ENCODE measurements around the gene FHIT.

FHIT gene

DNA sequence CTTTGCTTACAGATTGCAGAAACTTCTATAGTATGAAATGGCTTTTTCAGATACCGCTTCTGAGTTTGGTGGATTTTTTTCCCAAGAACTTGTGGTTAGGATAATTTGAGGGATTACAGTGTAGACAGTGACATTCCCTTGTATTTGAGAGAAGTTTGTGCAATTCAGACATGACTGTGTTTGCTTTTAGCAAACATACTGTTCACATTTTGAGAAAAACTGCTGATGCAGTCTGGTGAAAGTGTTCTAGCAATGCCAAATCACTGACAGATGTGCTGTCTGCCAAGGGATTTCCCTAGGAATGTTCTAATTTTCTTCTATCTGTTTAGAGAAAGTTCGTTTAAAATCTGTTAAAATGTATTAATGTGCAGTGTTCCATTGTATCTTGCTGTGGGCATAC is 652.6 kb downstream of the FHIT start:
- no peak for DNase-seq (ENCODE audit: low spot score)
- in situ Hi-C loops (cut with MboI; ENCODE audit: low sequenced_read_pairs, unreplicated experiment): no loop called here
- TF ChIP-seq, protein P1, sequence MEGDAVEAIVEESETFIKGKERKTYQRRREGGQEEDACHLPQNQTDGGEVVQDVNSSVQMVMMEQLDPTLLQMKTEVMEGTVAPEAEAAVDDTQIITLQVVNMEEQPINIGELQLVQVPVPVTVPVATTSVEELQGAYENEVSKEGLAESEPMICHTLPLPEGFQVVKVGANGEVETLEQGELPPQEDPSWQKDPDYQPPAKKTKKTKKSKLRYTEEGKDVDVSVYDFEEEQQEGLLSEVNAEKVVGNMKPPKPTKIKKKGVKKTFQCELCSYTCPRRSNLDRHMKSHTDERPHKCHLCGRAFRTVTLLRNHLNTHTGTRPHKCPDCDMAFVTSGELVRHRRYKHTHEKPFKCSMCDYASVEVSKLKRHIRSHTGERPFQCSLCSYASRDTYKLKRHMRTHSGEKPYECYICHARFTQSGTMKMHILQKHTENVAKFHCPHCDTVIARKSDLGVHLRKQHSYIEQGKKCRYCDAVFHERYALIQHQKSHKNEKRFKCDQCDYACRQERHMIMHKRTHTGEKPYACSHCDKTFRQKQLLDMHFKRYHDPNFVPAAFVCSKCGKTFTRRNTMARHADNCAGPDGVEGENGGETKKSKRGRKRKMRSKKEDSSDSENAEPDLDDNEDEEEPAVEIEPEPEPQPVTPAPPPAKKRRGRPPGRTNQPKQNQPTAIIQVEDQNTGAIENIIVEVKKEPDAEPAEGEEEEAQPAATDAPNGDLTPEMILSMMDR (IDR thresholded peaks at IDR 0.05; ENCODE audit: borderline replicate concordance, control extremely low read depth, extremely low read depth, insufficient read depth, missing control alignments): no peak

DNA sequence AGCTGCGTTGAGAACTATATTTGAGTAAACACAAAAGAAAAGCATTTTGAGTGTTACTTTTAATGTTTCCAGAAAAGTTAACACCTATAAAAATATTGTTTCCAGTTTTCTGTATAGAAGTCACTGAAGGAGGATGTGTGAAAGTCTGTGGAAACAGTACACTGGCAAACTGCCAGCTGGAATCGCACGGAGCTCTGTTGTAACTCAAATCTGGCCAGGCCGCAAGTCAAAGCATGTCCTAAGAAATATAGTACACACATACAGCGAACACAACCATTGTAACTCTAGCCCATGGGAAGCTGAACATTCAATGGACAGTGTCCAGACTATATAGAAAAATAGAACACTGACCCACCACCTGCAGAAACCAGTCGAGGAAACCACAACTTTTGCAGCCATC is 657.2 kb downstream of the FHIT start:
- TF ChIP-seq, protein P1 (IDR thresholded peaks at IDR 0.05; ENCODE audit: borderline replicate concordance, control extremely low read depth, extremely low read depth, insufficient read depth, missing control alignments): no peak
- no peak for DNase-seq (ENCODE audit: low spot score)
- in situ Hi-C loops (cut with MboI; ENCODE audit: low sequenced_read_pairs, unreplicated experiment): no loop called here

DNA sequence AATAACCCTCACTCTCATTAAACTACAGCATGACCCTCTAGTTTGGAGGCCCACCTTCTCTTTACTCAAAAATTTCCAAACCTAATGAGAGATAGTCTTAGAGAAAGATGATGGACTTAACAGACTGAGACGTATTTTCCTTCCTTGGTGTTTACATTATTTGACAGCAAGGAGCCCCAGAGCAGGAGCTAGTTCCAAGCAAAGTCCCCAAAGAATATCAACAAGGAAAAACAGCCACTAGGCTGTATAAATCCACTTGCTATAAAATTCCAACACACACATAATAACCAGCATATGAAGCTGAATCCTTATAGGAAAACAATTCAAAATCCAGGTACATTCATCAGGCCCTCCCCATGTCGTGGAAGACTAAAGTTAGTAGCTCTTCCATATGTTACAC is 660.0 kb downstream of the FHIT start:
- TF ChIP-seq, protein P1 (IDR thresholded peaks at IDR 0.05; ENCODE audit: borderline replicate concordance, control extremely low read depth, extremely low read depth, insufficient read depth, missing control alignments): no peak
- no peak for DNase-seq (ENCODE audit: low spot score)
- in situ Hi-C loops (cut with MboI; ENCODE audit: low sequenced_read_pairs, unreplicated experiment): no loop called here

- TF ChIP-seq, protein P1 (IDR thresholded peaks at IDR 0.05; ENCODE audit: borderline replicate concordance, control extremely low read depth, extremely low read depth, insufficient read depth, missing control alignments): no peak
- in situ Hi-C loops (cut with MboI; ENCODE audit: low sequenced_read_pairs, unreplicated experiment): no loop called here
- DNase-seq (ENCODE audit: low spot score): no peak
These were observed 662.4 kb downstream of the FHIT start for GRCh38 chr3:60588806-60589205.

GRCh38 chr3:60585918-60586317 is 665.3 kb downstream of the FHIT start:
- TF ChIP-seq, protein P1 (IDR thresholded peaks at IDR 0.05; ENCODE audit: borderline replicate concordance, control extremely low read depth, extremely low read depth, insufficient read depth, missing control alignments): no peak
- no peak for DNase-seq (ENCODE audit: low spot score)
- in situ Hi-C loops (cut with MboI; ENCODE audit: low sequenced_read_pairs, unreplicated experiment): no loop called here

- DNase-seq (ENCODE audit: low spot score): no peak
- TF ChIP-seq, protein P1 (IDR thresholded peaks at IDR 0.05; ENCODE audit: borderline replicate concordance, control extremely low read depth, extremely low read depth, insufficient read depth, missing control alignments): no peak
- in situ Hi-C loops (cut with MboI; ENCODE audit: low sequenced_read_pairs, unreplicated experiment): no loop called here
These were observed 667.0 kb downstream of the FHIT start for GRCh38 chr3:60584250-60584649.

GRCh38 chr3:60582288-60582687 is 669.0 kb downstream of the FHIT start:
- DNase-seq (ENCODE audit: low spot score): no peak
- TF ChIP-seq, protein P1 (IDR thresholded peaks at IDR 0.05; ENCODE audit: borderline replicate concordance, control extremely low read depth, extremely low read depth, insufficient read depth, missing control alignments): no peak
- in situ Hi-C loops (cut with MboI; ENCODE audit: low sequenced_read_pairs, unreplicated experiment): no loop called here
